HG02943 (cell line): ENCODE results near the gene AMY2B.
"Not testable (repeated sequence)": the region's sequence is repeated elsewhere in the genome, so short reads cannot be mapped to it uniquely, and the experiment has no call there.

ENCODE experiments used
- ATAC-seq: cut with Tn5 transposase; IDR thresholded peaks from one replicate; pipeline ENCODE4 v1.9.1; 2021; ENCODE audit warnings: mild to moderate bottlenecking, low read depth, moderate library complexity; ENCODE audit not compliant: unreplicated experiment

AMY2B gene

GRCh38 chr1:103616362-103616761 is 45.0 kb downstream of the AMY2B start:
- no peak for ATAC-seq

GRCh38 chr1:103616994-103617477 is 45.6 kb downstream of the AMY2B start, which contains the start of gene AMY2A:
Gene AMY2A, plus strand, starts transcription at chr1:103617427. Its CDS starts 14 bp downstream, at chr1:103617441.
- not testable (repeated sequence) for ATAC-seq

- not testable (repeated sequence) for ATAC-seq
Measured at GRCh38 chr1:103627436-103627835, 56.0 kb downstream of the AMY2B start.
